Adipose tissue (tissue), 3 donors: ENCODE data around the gene HK2. TPM values are rescaled to one million over a fixed set of nuclear protein-coding genes. Genes with fewer than 3 reads are reported as not detected.
"Not testable (repeated sequence)": the region's sequence is repeated elsewhere in the genome, so short reads cannot be mapped to it uniquely, and the experiment has no call there.

Experiments
- H3K27ac ChIP-seq: one replicate; pipeline ENCODE4 v1.5.1; 2013; ENCODE audit warnings: low read depth, low read length
- WGBS, 3 donors: extraction: QIAGEN DNeasy Blood & Tissue Kit; methylation state at CpG; one replicate each; pipeline ENCODE4 v1.1.7; 2013; 5-methylcytosine and 5-hydroxymethylcytosine counted together
- polyA plus RNA-seq, 3 donors: library from polyadenylated mRNA; stranded (reverse); fragments of 200-250 nt; gene quantifications; one replicate each; pipeline ENCODE4 v1.2.3, GENCODE V29; 2013
- donor health status: healthy with polysubstance abuse.
- donor health status: Bipolar disorder and iron deficiency.
- donor health status: healthy.

Gene HK2
- polyA plus RNA-seq, 3 donors, result 11.8 to 123 (median 18.2) TPM

- no peak overlapping the region for H3K27ac ChIP-seq
- 60 to 67% (median 64%) methylated on average over 7 of the region's 7 CpGs for whole genome bisulfite sequencing, 3 donors
Observed at GRCh38 chr2:74831693-74832530, 2.0 kb upstream of the HK2 start.

GRCh38 chr2:74834234-74834791, 386 bp downstream of the HK2 start:
- H3K27ac ChIP-seq, result not testable (repeated sequence)
- 0 to 1% (median 0%) methylated on average over 47 to 51 of the region's 51 CpGs for WGBS, 3 donors

- WGBS, 3 donors, result 1% methylated on average over 57 to 87 of the region's 87 CpGs
- H3K27ac ChIP-seq, result no peak overlapping the region
Observed at GRCh38 chr2:74834792-74835755, 1.1 kb downstream of the HK2 start.

- no peak overlapping the region for H3K27ac ChIP-seq
- WGBS, 3 donors, result 14 to 20% (median 19%) methylated on average over 15 of the region's 15 CpGs
Observed at GRCh38 chr2:74835831-74836674, 2.1 kb downstream of the HK2 start.

- WGBS, 3 donors, result 66 to 74% (median 72%) methylated on average over 9 of the region's 9 CpGs
- H3K27ac ChIP-seq, result no peak overlapping the region
Observed at GRCh38 chr2:74836675-74837401, 2.9 kb downstream of the HK2 start.

GRCh38 chr2:74841641-74842040, 7.7 kb downstream of the HK2 start:
- WGBS, 3 donors, result 87 to 93% (median 88%) methylated on average over 2 of the region's 2 CpGs
- no peak overlapping the region for H3K27ac ChIP-seq

- H3K27ac ChIP-seq, result no peak overlapping the region
- WGBS, 3 donors, result 28 to 68% (median 46%) methylated on average over 3 of the region's 3 CpGs
Observed at GRCh38 chr2:74843433-74843832, 9.5 kb downstream of the HK2 start.

GRCh38 chr2:74843899-74844298, 10.0 kb downstream of the HK2 start:
- H3K27ac ChIP-seq, result no peak overlapping the region

GRCh38 chr2:74844752-74845151, 10.8 kb downstream of the HK2 start:
- no peak overlapping the region for H3K27ac ChIP-seq
- 91 to 92% (median 91%) methylated on average over 4 of the region's 4 CpGs for WGBS, 3 donors

GRCh38 chr2:74845217-74845751, 11.4 kb downstream of the HK2 start:
- no peak overlapping the region for H3K27ac ChIP-seq
- WGBS, 3 donors, result 9 to 19% (median 18%) methylated on average over 8 of the region's 8 CpGs

- H3K27ac ChIP-seq, result no peak overlapping the region
- WGBS, 3 donors, result 58 to 81% (median 65%) methylated on average over 2 of the region's 2 CpGs
Observed at GRCh38 chr2:74845991-74846390, 12.1 kb downstream of the HK2 start.

GRCh38 chr2:74846481-74846880, 12.6 kb downstream of the HK2 start:
- WGBS, 3 donors, result 87 to 93% (median 93%) methylated on average over 2 of the region's 2 CpGs
- no peak overlapping the region for H3K27ac ChIP-seq

GRCh38 chr2:74847070-74847858, 13.3 kb downstream of the HK2 start:
- 78 to 84% (median 78%) methylated on average over 10 of the region's 10 CpGs for WGBS, 3 donors
- no peak overlapping the region for H3K27ac ChIP-seq

GRCh38 chr2:74849228-74849892, 15.4 kb downstream of the HK2 start:
- whole genome bisulfite sequencing, 3 donors, result 30 to 45% (median 39%) methylated on average over 8 of the region's 8 CpGs
- no peak overlapping the region for H3K27ac ChIP-seq

GRCh38 chr2:74850496-74851190, 16.7 kb downstream of the HK2 start:
- H3K27ac ChIP-seq, result no peak overlapping the region
- WGBS, 3 donors, result 89 to 97% (median 97%) methylated on average over 3 of the region's 3 CpGs

GRCh38 chr2:74851191-74851566, 17.3 kb downstream of the HK2 start:
- no peak overlapping the region for H3K27ac ChIP-seq
- WGBS, 3 donors, result 78 to 84% (median 79%) methylated on average over 8 of the region's 8 CpGs
